ENCODE results near the gene ATP7B.

Gene ATP7B

GRCh38 chr13:51998723-51999509 is 12.3 kb downstream of the ATP7B start:
- TF ChIP-seq GATA3 (IDR thresholded peaks at IDR 0.05; ENCODE audit: low read depth, low read length) (no peak), GATA2 (IDR thresholded peaks at IDR 0.05; ENCODE audit: low read depth, low read length) (no peak)

- TF ChIP-seq GATA3 (IDR thresholded peaks at IDR 0.05; ENCODE audit: low read depth, low read length) (no peak), GATA2 (IDR thresholded peaks at IDR 0.05; ENCODE audit: low read depth, low read length) (no peak)
Observed at GRCh38 chr13:51997641-51998330, 13.5 kb downstream of the ATP7B start.

GRCh38 chr13:51997186-51997585 is 14.1 kb downstream of the ATP7B start:
- TF ChIP-seq GATA3 (IDR thresholded peaks at IDR 0.05; ENCODE audit: low read depth, low read length) (no peak), GATA2 (IDR thresholded peaks at IDR 0.05; ENCODE audit: low read depth, low read length) (no peak)

GRCh38 chr13:51996641-51997040 is 14.6 kb downstream of the ATP7B start:
- TF ChIP-seq GATA3 (IDR thresholded peaks at IDR 0.05; ENCODE audit: low read depth, low read length) (no peak), GATA2 (IDR thresholded peaks at IDR 0.05; ENCODE audit: low read depth, low read length) (no peak)

GRCh38 chr13:51995677-51996551 is 15.3 kb downstream of the ATP7B start:
- TF ChIP-seq GATA3 (IDR thresholded peaks at IDR 0.05; ENCODE audit: low read depth, low read length) (no peak), GATA2 (IDR thresholded peaks at IDR 0.05; ENCODE audit: low read depth, low read length) (no peak)

GRCh38 chr13:51993713-51994112 is 17.5 kb downstream of the ATP7B start:
- no peak for TF ChIP-seq GATA3 (IDR thresholded peaks at IDR 0.05; ENCODE audit: low read depth, low read length)
- no peak for TF ChIP-seq GATA2 (IDR thresholded peaks at IDR 0.05; ENCODE audit: low read depth, low read length)

- TF ChIP-seq GATA2 (IDR thresholded peaks at IDR 0.05; ENCODE audit: low read depth, low read length) (no peak), GATA3 (IDR thresholded peaks at IDR 0.05; ENCODE audit: low read depth, low read length) (no peak)
Observed at GRCh38 chr13:51988988-51989618, 22.1 kb downstream of the ATP7B start.

GRCh38 chr13:51981355-51981754 is 29.9 kb downstream of the ATP7B start:
- TF ChIP-seq GATA2 (IDR thresholded peaks at IDR 0.05; ENCODE audit: low read depth, low read length) (no peak), GATA3 (IDR thresholded peaks at IDR 0.05; ENCODE audit: low read depth, low read length) (no peak)

GRCh38 chr13:51980908-51981307 is 30.3 kb downstream of the ATP7B start:
- no peak for TF ChIP-seq GATA2 (IDR thresholded peaks at IDR 0.05; ENCODE audit: low read depth, low read length)
- TF ChIP-seq GATA3 (IDR thresholded peaks at IDR 0.05; ENCODE audit: low read depth, low read length) = no peak

GRCh38 chr13:51978796-51979556 is 32.3 kb downstream of the ATP7B start:
- TF ChIP-seq GATA3 (IDR thresholded peaks at IDR 0.05; ENCODE audit: low read depth, low read length) (no peak), GATA2 (IDR thresholded peaks at IDR 0.05; ENCODE audit: low read depth, low read length) (no peak)

- TF ChIP-seq GATA3 (IDR thresholded peaks at IDR 0.05; ENCODE audit: low read depth, low read length) = no peak
- TF ChIP-seq GATA2 (IDR thresholded peaks at IDR 0.05; ENCODE audit: low read depth, low read length) = no peak
Observed at GRCh38 chr13:51977625-51978024, 33.6 kb downstream of the ATP7B start.

- TF ChIP-seq GATA2 (IDR thresholded peaks at IDR 0.05; ENCODE audit: low read depth, low read length) (no peak), GATA3 (IDR thresholded peaks at IDR 0.05; ENCODE audit: low read depth, low read length) (no peak)
Observed at GRCh38 chr13:51976890-51977289, 34.4 kb downstream of the ATP7B start.

GRCh38 chr13:51976423-51976822 is 34.8 kb downstream of the ATP7B start:
- TF ChIP-seq GATA3 (IDR thresholded peaks at IDR 0.05; ENCODE audit: low read depth, low read length) (no peak), GATA2 (IDR thresholded peaks at IDR 0.05; ENCODE audit: low read depth, low read length) (no peak)

Measured in SH-SY5Y (cell line).